CD4-positive, alpha-beta T cell treated with Interleukin-12 subunit alpha and Interleukin-12 subunit beta, for 1 hour (primary cell): ENCODE data around the gene ASAP2.

Experiments used
- DNase-seq: peaks from one replicate; pipeline ENCODE4 v3.0.0-alpha.2; 2020

The ASAP2 gene

GRCh38 chr2:9279426-9279825, 72.8 kb downstream of the ASAP2 start:
- DNase-seq, result no peak

GRCh38 chr2:9280224-9280623, 73.6 kb downstream of the ASAP2 start:
- DNase-seq, result no peak

- no peak for DNase-seq
Measured at GRCh38 chr2:9281145-9281544, 74.5 kb downstream of the ASAP2 start.

GRCh38 chr2:9282128-9283112, 75.8 kb downstream of the ASAP2 start:
- DNase-seq, result no peak

GRCh38 chr2:9284521-9285297, 78.1 kb downstream of the ASAP2 start:
- no peak for DNase-seq

- no peak for DNase-seq
Measured at GRCh38 chr2:9285385-9285920, 78.8 kb downstream of the ASAP2 start.

- no peak for DNase-seq
Measured at GRCh38 chr2:9285921-9286320, 79.3 kb downstream of the ASAP2 start.

- no peak for DNase-seq
Measured at GRCh38 chr2:9286554-9287399, 80.2 kb downstream of the ASAP2 start.

GRCh38 chr2:9287400-9288045, 80.9 kb downstream of the ASAP2 start:
- no peak for DNase-seq

- DNase-seq, result no peak
Measured at GRCh38 chr2:9288233-9288632, 81.6 kb downstream of the ASAP2 start.

- DNase-seq, result no peak
Measured at GRCh38 chr2:9288681-9289338, 82.2 kb downstream of the ASAP2 start.

- no peak for DNase-seq
Measured at GRCh38 chr2:9291331-9291730, 84.7 kb downstream of the ASAP2 start.

GRCh38 chr2:9291866-9292265, 85.3 kb downstream of the ASAP2 start:
- no peak for DNase-seq

- no peak for DNase-seq
Measured at GRCh38 chr2:9292426-9292825, 85.8 kb downstream of the ASAP2 start.

- DNase-seq, result no peak
Measured at GRCh38 chr2:9294764-9295163, 88.2 kb downstream of the ASAP2 start.

GRCh38 chr2:9296559-9296958, 89.9 kb downstream of the ASAP2 start:
- DNase-seq, result no peak

- DNase-seq, result no peak
Measured at GRCh38 chr2:9297156-9297555, 90.5 kb downstream of the ASAP2 start.

- DNase-seq, result no peak
Measured at GRCh38 chr2:9297807-9298206, 91.2 kb downstream of the ASAP2 start.

GRCh38 chr2:9298583-9298982, 92.0 kb downstream of the ASAP2 start:
- DNase-seq, result no peak

GRCh38 chr2:9299161-9300100, 92.8 kb downstream of the ASAP2 start:
- no peak for DNase-seq
